Glomerular visceral epithelial cell (primary cell): ENCODE measurements around the gene TMEM138.

Experiments
- DNase-seq: peaks from one replicate; pipeline ENCODE4 v3.0.0-alpha.2; 2016; ENCODE audit errors: extremely low spot score

Gene TMEM138

DNA sequence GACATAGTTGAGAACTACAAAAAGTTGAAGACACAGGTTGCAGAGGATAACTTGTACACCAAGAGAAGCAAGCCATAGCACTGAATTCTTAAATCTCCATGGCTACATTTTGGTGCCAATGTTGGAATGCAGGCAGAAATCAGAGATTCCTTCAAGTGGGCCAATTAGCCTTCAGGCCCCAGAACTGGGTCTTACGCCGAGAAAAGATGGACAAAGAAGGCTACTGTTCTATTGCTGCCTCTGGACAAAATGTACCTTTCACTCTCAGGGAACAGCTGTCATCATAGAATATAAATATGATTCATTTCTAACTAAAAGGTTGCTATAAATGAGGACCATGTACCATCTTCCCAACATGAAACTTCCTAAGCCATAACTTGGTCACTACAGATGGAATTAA is 43.9 kb downstream of the TMEM138 start:
- no peak for DNase-seq

DNA sequence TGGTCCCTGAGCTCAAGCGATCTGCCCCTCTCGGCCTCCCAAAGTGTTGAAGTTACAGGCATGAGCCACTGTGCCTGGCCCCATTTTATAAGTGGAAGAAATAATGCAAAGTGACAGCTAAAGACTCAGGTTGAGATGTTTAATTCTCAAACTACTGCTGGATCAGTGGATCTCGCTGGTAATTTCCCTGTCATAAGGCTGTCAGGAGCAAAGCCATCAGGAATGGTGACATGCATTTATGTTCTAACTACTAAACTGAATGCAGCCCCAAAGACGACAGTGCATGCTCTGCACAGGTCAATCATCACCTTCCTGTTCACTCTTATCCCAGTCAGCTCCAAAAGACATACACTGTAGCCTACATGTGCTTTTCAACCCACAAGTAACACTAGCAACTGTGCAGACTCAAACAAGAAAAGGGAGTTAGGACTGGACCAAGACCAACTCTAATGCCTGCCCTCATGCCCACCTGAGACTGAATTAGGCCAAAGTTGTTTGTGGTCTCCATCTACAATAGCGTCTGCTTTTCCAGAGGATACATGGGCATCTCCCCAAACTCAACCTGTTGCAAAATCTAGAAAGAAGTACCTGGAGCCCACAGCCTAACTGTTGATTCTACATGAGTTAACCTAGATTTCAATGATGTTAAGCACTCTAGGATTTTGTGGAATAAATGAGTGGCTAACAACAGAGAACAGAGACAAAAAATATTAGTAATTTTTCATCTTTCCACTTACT is 45.0 kb downstream of the TMEM138 start:
- no peak for DNase-seq

DNA sequence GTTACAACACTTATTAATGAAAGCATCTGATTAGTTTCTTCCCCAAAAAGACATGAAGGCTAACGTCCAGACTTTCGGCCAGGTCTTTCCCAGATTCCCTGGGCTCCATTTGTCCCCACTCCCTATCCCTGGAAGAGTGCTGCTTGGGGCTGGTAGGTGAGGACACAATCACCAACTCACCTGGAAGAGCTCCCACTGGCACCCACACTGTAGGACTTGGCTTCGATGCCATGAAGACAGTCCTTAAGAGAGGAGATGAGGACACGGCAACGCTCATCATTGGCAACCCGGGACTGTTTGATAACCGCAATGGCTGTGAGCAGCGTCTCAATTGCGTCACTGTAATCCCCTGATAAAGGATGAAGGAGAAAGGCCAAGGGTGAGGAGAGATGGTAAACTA is 49.4 kb downstream of the TMEM138 start:
- DNase-seq, result no peak

DNA sequence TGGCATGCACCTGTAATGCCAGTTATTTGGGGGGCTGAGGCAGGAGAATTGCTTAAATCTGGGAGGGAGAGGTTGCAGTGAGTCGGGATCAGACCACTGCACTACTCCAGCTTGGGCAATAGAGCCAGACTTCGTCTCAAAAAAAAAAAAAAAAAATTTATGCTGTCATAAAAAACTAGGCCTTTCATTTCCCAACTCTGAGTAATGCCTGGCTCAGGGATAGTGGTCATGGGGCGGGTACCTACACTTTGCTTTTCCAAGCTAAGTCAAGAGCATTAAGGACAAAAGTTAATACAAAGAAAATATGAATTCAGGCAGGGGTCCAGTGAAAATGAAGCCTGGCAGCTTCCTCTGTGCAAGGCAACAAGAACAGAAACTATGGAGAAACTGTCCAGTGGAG is 51.3 kb downstream of the TMEM138 start:
- no peak for DNase-seq

DNA sequence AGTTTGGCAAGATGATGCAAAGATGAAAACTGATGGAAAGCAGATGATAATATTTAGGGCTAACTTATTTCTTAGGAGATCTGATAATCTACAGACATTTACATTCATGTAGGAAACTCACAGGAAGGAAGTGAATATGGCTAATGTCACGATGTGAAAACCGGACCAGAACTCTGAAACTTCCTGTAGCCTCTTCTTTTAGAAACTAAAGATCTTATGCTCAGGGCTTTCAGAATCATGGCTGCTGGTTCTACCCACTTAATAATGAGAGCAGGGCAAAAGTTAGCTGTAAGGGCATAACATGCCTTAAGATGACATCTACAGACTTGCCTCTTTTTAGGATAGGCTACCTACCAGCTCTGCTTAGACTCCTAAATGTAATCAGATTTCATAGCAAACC is 52.4 kb downstream of the TMEM138 start:
- no peak for DNase-seq

DNA sequence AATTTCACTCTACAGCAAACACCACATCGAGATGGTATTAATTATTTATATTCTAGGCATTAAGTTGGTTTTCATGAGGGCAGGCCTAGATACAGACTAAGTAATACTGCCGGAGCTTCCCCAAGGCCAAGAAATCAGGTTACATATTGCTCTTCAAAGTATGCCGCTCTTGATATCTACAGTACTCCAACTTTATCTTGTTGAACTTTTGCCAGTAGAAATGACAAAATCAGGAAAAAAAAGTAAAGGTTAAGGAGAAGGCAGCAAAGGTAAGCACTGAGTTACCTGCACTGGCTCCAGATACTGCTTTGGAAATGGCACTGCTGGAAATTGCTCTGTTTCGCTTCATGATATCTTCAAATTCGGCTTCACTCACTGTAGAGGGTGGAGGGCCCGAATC is 53.2 kb downstream of the TMEM138 start:
- no peak for DNase-seq

DNA sequence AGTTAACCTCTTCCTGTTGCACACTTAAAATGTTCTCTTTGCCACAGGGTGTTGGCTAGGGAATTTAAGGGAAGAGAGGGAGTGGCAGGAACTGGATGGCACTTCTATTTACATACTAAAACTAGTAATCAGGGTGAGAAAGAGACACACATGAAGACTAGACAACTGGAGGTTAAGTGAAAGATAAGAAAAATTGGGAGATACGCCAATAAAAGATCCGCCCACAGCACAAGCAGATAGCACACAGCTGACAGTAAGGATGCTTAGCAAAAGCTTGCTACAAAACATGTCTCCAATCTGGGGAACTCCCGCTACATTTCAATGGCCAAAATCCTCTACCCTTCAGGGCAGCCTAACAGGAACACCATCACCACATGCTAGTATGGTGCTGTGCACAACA is 54.8 kb downstream of the TMEM138 start:
- no peak for DNase-seq

DNA sequence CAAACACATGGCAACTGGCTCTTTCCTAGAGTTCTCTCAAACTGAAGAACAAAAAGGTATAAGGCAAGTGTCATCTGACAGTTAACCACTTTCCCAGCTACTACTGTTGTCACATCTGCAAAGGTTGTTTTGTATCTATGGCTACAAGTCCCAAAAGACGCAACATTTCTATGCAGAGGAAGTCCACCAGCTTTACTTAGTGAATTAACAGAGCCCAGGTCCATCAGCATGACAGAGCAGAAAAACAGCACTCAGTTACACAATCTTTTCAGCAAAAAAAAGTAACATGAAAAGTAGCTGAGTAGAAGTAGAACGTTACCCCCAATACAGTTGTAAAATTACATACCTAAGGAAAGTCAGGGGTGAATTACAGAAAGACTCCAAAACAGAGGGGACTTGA is 55.5 kb downstream of the TMEM138 start:
- DNase-seq, result no peak

DNA sequence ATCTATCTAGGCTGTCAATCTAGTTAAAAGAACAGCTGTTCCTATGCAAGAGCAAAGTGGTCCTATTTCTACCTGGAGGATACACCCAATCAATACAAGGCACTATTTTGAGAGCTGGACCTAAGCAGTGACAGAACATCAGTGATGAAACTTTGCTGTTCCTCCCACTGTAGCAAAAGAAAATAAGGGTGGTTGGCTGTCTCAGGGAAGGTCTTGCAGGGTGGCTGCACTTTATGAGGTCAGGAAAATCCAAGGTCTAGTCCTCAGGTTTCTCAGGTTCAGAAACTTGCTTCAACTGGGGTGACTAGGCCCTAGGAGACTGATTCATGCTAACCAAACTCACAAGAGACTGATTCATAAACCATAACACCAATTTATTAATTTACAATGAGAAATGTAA is 56.0 kb downstream of the TMEM138 start:
- peak; percentile 38 for DNase-seq
